H1 (cell line): ENCODE data around the gene TAX1BP3. TPM values are rescaled to one million over a fixed set of nuclear protein-coding genes. Genes with fewer than 3 reads are reported as not detected.

Source experiments
- FOSL1 ChIP-seq: IDR thresholded peaks from 2 replicates; pipeline ENCODE4 v1.6.1; 2011; ENCODE audit warnings: mild to moderate bottlenecking, low read depth, low read length, moderate library complexity; ENCODE audit not compliant: insufficient read depth
- polyA plus RNA-seq, 7 experiments: library from polyadenylated mRNA; depleted of rRNA in 3 of 7; stranded (reverse) in 5 of 7; unstranded in 2 of 7; fragments of >200 nt in 5 of 7; fragments of 200-250 nt in 2 of 7; gene quantifications; 1 replicate in 5 of 7; 2 replicates in 1 of 7; 4 replicates in 1 of 7; pipeline versions ENCODE4 v1.2.1 to v1.2.3, GENCODE V29; 2011 to 2013; ENCODE audit warnings: missing spikeins in 2 of 7, mixed read lengths in 2 of 7
- total RNA-seq: library from RNA; stranded (reverse); fragmentation: NEBNext Ultra II Directional; extraction: Animal tissue kit (Norgen Biotek cat#: 25700); gene quantifications from 2 replicates; pipeline ENCODE4 v1.2.1, GENCODE V29; 2021
- TF ChIP-seq, protein P1 (sequence below): fragments of 300-600 bp; sonication (generic); IDR thresholded peaks from 2 replicates; pipeline ENCODE4 v1.7.1; 2012; ENCODE audit warnings: low read length, moderate library complexity, mild to moderate bottlenecking, inconsistent platforms; ENCODE audit not compliant: insufficient replicate concordance
- TF ChIP-seq, protein P2 (sequence below): IDR thresholded peaks from 2 replicates; pipeline ENCODE4 v1.6.1; 2012; ENCODE audit warnings: low read length, inconsistent platforms

The TAX1BP3 gene
- total and polyA plus RNA-seq, 2 of the 8 experiments (the other 6 are each of a cell fraction or from before 2014, with no cell fraction given), result 65.3 to 81.8 TPM

DNA sequence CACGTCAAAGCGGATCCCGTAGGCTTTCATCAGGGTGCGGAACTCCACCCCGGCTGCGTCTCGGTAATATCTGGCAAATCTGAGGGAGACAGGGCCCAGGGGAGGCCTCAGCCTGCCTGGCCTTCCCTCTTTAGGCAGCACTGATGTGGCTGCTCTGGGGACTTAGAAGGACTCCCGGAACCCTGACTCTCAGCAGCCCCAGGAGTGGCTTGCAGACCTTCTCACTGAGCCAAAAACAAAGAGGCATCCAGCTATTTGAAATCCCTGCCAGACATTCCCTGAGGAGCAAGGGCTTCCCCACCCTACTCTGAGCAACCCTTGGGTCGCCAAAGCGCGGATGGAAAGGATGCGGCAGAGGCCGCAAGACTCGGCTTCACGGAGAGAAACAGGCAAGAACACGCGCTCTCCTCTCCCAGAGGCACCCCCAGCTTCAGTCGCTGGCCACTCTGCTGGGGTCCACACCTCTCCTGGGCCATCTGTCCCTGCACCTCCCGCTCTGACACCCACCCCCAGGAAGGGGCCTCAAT, 19.7 kb upstream of the TAX1BP3 start (continued):
- TF ChIP-seq, protein P1, sequence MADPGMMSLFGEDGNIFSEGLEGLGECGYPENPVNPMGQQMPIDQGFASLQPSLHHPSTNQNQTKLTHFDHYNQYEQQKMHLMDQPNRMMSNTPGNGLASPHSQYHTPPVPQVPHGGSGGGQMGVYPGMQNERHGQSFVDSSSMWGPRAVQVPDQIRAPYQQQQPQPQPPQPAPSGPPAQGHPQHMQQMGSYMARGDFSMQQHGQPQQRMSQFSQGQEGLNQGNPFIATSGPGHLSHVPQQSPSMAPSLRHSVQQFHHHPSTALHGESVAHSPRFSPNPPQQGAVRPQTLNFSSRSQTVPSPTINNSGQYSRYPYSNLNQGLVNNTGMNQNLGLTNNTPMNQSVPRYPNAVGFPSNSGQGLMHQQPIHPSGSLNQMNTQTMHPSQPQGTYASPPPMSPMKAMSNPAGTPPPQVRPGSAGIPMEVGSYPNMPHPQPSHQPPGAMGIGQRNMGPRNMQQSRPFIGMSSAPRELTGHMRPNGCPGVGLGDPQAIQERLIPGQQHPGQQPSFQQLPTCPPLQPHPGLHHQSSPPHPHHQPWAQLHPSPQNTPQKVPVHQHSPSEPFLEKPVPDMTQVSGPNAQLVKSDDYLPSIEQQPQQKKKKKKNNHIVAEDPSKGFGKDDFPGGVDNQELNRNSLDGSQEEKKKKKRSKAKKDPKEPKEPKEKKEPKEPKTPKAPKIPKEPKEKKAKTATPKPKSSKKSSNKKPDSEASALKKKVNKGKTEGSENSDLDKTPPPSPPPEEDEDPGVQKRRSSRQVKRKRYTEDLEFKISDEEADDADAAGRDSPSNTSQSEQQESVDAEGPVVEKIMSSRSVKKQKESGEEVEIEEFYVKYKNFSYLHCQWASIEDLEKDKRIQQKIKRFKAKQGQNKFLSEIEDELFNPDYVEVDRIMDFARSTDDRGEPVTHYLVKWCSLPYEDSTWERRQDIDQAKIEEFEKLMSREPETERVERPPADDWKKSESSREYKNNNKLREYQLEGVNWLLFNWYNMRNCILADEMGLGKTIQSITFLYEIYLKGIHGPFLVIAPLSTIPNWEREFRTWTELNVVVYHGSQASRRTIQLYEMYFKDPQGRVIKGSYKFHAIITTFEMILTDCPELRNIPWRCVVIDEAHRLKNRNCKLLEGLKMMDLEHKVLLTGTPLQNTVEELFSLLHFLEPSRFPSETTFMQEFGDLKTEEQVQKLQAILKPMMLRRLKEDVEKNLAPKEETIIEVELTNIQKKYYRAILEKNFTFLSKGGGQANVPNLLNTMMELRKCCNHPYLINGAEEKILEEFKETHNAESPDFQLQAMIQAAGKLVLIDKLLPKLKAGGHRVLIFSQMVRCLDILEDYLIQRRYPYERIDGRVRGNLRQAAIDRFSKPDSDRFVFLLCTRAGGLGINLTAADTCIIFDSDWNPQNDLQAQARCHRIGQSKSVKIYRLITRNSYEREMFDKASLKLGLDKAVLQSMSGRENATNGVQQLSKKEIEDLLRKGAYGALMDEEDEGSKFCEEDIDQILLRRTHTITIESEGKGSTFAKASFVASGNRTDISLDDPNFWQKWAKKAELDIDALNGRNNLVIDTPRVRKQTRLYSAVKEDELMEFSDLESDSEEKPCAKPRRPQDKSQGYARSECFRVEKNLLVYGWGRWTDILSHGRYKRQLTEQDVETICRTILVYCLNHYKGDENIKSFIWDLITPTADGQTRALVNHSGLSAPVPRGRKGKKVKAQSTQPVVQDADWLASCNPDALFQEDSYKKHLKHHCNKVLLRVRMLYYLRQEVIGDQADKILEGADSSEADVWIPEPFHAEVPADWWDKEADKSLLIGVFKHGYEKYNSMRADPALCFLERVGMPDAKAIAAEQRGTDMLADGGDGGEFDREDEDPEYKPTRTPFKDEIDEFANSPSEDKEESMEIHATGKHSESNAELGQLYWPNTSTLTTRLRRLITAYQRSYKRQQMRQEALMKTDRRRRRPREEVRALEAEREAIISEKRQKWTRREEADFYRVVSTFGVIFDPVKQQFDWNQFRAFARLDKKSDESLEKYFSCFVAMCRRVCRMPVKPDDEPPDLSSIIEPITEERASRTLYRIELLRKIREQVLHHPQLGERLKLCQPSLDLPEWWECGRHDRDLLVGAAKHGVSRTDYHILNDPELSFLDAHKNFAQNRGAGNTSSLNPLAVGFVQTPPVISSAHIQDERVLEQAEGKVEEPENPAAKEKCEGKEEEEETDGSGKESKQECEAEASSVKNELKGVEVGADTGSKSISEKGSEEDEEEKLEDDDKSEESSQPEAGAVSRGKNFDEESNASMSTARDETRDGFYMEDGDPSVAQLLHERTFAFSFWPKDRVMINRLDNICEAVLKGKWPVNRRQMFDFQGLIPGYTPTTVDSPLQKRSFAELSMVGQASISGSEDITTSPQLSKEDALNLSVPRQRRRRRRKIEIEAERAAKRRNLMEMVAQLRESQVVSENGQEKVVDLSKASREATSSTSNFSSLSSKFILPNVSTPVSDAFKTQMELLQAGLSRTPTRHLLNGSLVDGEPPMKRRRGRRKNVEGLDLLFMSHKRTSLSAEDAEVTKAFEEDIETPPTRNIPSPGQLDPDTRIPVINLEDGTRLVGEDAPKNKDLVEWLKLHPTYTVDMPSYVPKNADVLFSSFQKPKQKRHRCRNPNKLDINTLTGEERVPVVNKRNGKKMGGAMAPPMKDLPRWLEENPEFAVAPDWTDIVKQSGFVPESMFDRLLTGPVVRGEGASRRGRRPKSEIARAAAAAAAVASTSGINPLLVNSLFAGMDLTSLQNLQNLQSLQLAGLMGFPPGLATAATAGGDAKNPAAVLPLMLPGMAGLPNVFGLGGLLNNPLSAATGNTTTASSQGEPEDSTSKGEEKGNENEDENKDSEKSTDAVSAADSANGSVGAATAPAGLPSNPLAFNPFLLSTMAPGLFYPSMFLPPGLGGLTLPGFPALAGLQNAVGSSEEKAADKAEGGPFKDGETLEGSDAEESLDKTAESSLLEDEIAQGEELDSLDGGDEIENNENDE, result no peak
- TF ChIP-seq FOSL1, result 0 out of 2 replicates have a peak, but pooled peaks have one; percentile 77
- TF ChIP-seq, protein P2, sequence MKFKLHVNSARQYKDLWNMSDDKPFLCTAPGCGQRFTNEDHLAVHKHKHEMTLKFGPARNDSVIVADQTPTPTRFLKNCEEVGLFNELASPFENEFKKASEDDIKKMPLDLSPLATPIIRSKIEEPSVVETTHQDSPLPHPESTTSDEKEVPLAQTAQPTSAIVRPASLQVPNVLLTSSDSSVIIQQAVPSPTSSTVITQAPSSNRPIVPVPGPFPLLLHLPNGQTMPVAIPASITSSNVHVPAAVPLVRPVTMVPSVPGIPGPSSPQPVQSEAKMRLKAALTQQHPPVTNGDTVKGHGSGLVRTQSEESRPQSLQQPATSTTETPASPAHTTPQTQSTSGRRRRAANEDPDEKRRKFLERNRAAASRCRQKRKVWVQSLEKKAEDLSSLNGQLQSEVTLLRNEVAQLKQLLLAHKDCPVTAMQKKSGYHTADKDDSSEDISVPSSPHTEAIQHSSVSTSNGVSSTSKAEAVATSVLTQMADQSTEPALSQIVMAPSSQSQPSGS, result no peak
